ENCODE measurements around the gene BAK1.

GRCh38 chr6:33604941-33605854 is 25.1 kb upstream of the BAK1 start:
- TF ChIP-seq RCOR1 (IDR thresholded peaks at IDR 0.05; ENCODE audit: insufficient replicate concordance, low read length) (no peak), RAD21 (IDR thresholded peaks at IDR 0.05; ENCODE audit: low read length) (no peak), FOS (IDR thresholded peaks at IDR 0.05; ENCODE audit: low read depth, low read length) (no peak), SMC3 (IDR thresholded peaks at IDR 0.05; ENCODE audit: low read depth, low read length) (no peak), CTCF (conservative IDR thresholded peaks at IDR 0.05; ENCODE audit: low read depth, low read length) (no peak), POLR2A (IDR thresholded peaks at IDR 0.05; ENCODE audit: low read depth, low read length) (no peak), MXI1 (IDR thresholded peaks at IDR 0.05; ENCODE audit: borderline replicate concordance, low read depth, low read length) (no peak), ELK1 (IDR thresholded peaks at IDR 0.05; ENCODE audit: borderline replicate concordance, low read depth, low read length) (no peak), MAFK (IDR thresholded peaks at IDR 0.05; ENCODE audit: low read depth, low read length) (no peak)
